Measurements from ENCODE around the gene PIAS2.

The PIAS2 gene

GRCh38 chr18:46917803-46918600 lies 695 bp upstream of the PIAS2 start:
- no peak for TF ChIP-seq CTCF (IDR thresholded peaks at IDR 0.05; ENCODE audit: insufficient read depth, low read depth, low read length, missing control alignments)
- DNase-seq (ENCODE audit: low read depth), result peak; percentile 18
- peak overlapping the region; percentile 81 for H3K4me3 ChIP-seq (ENCODE audit: low read length)

- no peak for TF ChIP-seq CTCF (IDR thresholded peaks at IDR 0.05; ENCODE audit: insufficient read depth, low read depth, low read length, missing control alignments)
- peak; percentile 40 for DNase-seq (ENCODE audit: low read depth)
- peak overlapping the region; percentile 81 for H3K4me3 ChIP-seq (ENCODE audit: low read length)
Measured at GRCh38 chr18:46916551-46917107, 678 bp downstream of the PIAS2 start.

GRCh38 chr18:46915800-46916550 lies 1.3 kb downstream of the PIAS2 start:
- no peak for TF ChIP-seq CTCF (IDR thresholded peaks at IDR 0.05; ENCODE audit: insufficient read depth, low read depth, low read length, missing control alignments)
- peak; percentile 27 for DNase-seq (ENCODE audit: low read depth)
- H3K4me3 ChIP-seq (ENCODE audit: low read length), result peak overlapping the region; percentile 81

- DNase-seq (ENCODE audit: low read depth), result no peak
- TF ChIP-seq CTCF (IDR thresholded peaks at IDR 0.05; ENCODE audit: insufficient read depth, low read depth, low read length, missing control alignments), result no peak
Measured at GRCh38 chr18:46910856-46911255, 6.5 kb downstream of the PIAS2 start.

GRCh38 chr18:46909497-46909896 lies 7.8 kb downstream of the PIAS2 start:
- no peak overlapping the region for H3K4me3 ChIP-seq (ENCODE audit: low read length)
- no peak for TF ChIP-seq CTCF (IDR thresholded peaks at IDR 0.05; ENCODE audit: insufficient read depth, low read depth, low read length, missing control alignments)

More at GRCh38 chr18:46910856-46911255, 6.5 kb downstream of the PIAS2 start:
- H3K4me3 ChIP-seq (ENCODE audit: low read length), result no peak overlapping the region

GRCh38 chr18:46903406-46903805 lies 13.9 kb downstream of the PIAS2 start:
- no peak overlapping the region for H3K4me3 ChIP-seq (ENCODE audit: low read length)
- no peak for TF ChIP-seq CTCF (IDR thresholded peaks at IDR 0.05; ENCODE audit: insufficient read depth, low read depth, low read length, missing control alignments)
- no peak for DNase-seq (ENCODE audit: low read depth)

More at GRCh38 chr18:46909497-46909896, 7.8 kb downstream of the PIAS2 start:
- DNase-seq (ENCODE audit: low read depth), result no peak

Measured in epithelial cell of esophagus (primary cell).